ENCODE measurements around the gene LDLRAD3.

The LDLRAD3 gene

DNA sequence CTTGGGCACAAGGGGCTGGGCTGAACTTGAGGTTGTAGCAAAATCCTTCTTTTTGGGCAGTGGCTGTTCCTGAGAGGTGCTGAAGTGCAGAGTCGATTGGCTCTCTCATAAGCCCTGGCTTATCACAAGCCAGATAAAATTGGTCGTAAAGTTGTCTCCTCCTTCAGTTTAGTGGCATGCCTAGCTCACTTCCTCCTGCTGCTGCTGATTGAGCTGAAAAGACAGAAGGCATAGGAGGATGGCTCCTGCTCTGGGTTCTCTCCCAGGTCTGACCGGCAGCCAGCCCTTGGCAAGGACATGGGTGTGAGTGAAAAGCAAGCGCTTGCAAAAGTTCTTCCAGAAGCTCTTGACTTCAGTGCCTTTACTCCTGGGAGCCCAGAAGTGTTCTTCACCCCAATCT lies 83.9 kb downstream of the LDLRAD3 start:
- no peaks in the 10 kb centered on the region for H3K79me2 ChIP-seq (ENCODE audit: control insufficient read depth, low read length)
- no peaks in the 10 kb centered on the region for H3K9me3 ChIP-seq (ENCODE audit: control insufficient read depth, insufficient read depth, low read length)
- no peak overlapping the region for H3K4me2 ChIP-seq (ENCODE audit: low read length)
- TF ChIP-seq, protein P1, sequence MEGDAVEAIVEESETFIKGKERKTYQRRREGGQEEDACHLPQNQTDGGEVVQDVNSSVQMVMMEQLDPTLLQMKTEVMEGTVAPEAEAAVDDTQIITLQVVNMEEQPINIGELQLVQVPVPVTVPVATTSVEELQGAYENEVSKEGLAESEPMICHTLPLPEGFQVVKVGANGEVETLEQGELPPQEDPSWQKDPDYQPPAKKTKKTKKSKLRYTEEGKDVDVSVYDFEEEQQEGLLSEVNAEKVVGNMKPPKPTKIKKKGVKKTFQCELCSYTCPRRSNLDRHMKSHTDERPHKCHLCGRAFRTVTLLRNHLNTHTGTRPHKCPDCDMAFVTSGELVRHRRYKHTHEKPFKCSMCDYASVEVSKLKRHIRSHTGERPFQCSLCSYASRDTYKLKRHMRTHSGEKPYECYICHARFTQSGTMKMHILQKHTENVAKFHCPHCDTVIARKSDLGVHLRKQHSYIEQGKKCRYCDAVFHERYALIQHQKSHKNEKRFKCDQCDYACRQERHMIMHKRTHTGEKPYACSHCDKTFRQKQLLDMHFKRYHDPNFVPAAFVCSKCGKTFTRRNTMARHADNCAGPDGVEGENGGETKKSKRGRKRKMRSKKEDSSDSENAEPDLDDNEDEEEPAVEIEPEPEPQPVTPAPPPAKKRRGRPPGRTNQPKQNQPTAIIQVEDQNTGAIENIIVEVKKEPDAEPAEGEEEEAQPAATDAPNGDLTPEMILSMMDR (IDR thresholded peaks at IDR 0.05; ENCODE audit: low read depth, low read length, poor library complexity, severe bottlenecking), result no peak
- no peak for TF ChIP-seq EZH2phosphoT487 (IDR thresholded peaks at IDR 0.05; ENCODE audit: borderline replicate concordance, low read length)
- H3K9me2 ChIP-seq (replicated peaks; ENCODE audit: control insufficient read depth, low read length), result no peaks in the 10 kb centered on the region
- no peaks in the 10 kb centered on the region for H4K20me1 ChIP-seq (ENCODE audit: control insufficient read depth, insufficient read depth, low read depth, low read length)
- H3F3A ChIP-seq (ENCODE audit: control insufficient read depth, insufficient read depth), result no peaks in the 10 kb centered on the region
- H3K27ac ChIP-seq (ENCODE audit: low read depth, low read length), result no peak overlapping the region
- no peaks in the 10 kb centered on the region for H3K36me3 ChIP-seq (ENCODE audit: control insufficient read depth, low read length)
- H3K4me3 ChIP-seq (ENCODE audit: low read length), result no peak overlapping the region
- H3K4me1 ChIP-seq (ENCODE audit: control insufficient read depth, low read length), result no peaks in the 10 kb centered on the region
- no peaks in the 10 kb centered on the region for H3K27me3 ChIP-seq (ENCODE audit: control insufficient read depth, low read length)

GRCh38 chr11:36029616-36030015 lies 85.8 kb downstream of the LDLRAD3 start:
- Histone ChIP-seq H4K20me1 (ENCODE audit: control insufficient read depth, insufficient read depth, low read depth, low read length) (no peaks in the 10 kb centered on the region), H3K27ac (ENCODE audit: low read depth, low read length) (no peak overlapping the region)

GRCh38 chr11:36030731-36031281 lies 86.9 kb downstream of the LDLRAD3 start:
- H3K4me3 ChIP-seq (ENCODE audit: low read length), result no peak overlapping the region
- H3K27me3 ChIP-seq (ENCODE audit: control insufficient read depth, low read length), result no peaks in the 10 kb centered on the region
- no peaks in the 10 kb centered on the region for H3K79me2 ChIP-seq (ENCODE audit: control insufficient read depth, low read length)
- H3K4me2 ChIP-seq (ENCODE audit: low read length), result no peak overlapping the region
- no peaks in the 10 kb centered on the region for H3F3A ChIP-seq (ENCODE audit: control insufficient read depth, insufficient read depth)
- H3K27ac ChIP-seq (ENCODE audit: low read depth, low read length), result no peak overlapping the region
- no peaks in the 10 kb centered on the region for H3K9me3 ChIP-seq (ENCODE audit: control insufficient read depth, insufficient read depth, low read length)
- H4K20me1 ChIP-seq (ENCODE audit: control insufficient read depth, insufficient read depth, low read depth, low read length), result no peaks in the 10 kb centered on the region
- no peaks in the 10 kb centered on the region for H3K4me1 ChIP-seq (ENCODE audit: control insufficient read depth, low read length)
- TF ChIP-seq, protein P1 (IDR thresholded peaks at IDR 0.05; ENCODE audit: low read depth, low read length, poor library complexity, severe bottlenecking), result no peak
- no peak for TF ChIP-seq EZH2phosphoT487 (IDR thresholded peaks at IDR 0.05; ENCODE audit: borderline replicate concordance, low read length)
- no peaks in the 10 kb centered on the region for H3K9me2 ChIP-seq (replicated peaks; ENCODE audit: control insufficient read depth, low read length)
- H3K36me3 ChIP-seq (ENCODE audit: control insufficient read depth, low read length), result no peaks in the 10 kb centered on the region

More at GRCh38 chr11:36029616-36030015, 85.8 kb downstream of the LDLRAD3 start:
- H3K9me2 ChIP-seq (replicated peaks; ENCODE audit: control insufficient read depth, low read length), result no peaks in the 10 kb centered on the region
- H3K27me3 ChIP-seq (ENCODE audit: control insufficient read depth, low read length), result no peaks in the 10 kb centered on the region
- no peaks in the 10 kb centered on the region for H3K4me1 ChIP-seq (ENCODE audit: control insufficient read depth, low read length)
- no peak for TF ChIP-seq EZH2phosphoT487 (IDR thresholded peaks at IDR 0.05; ENCODE audit: borderline replicate concordance, low read length)
- TF ChIP-seq, protein P1 (IDR thresholded peaks at IDR 0.05; ENCODE audit: low read depth, low read length, poor library complexity, severe bottlenecking), result no peak
- H3F3A ChIP-seq (ENCODE audit: control insufficient read depth, insufficient read depth), result no peaks in the 10 kb centered on the region
- no peak overlapping the region for H3K4me3 ChIP-seq (ENCODE audit: low read length)
- H3K36me3 ChIP-seq (ENCODE audit: control insufficient read depth, low read length), result no peaks in the 10 kb centered on the region
- no peak overlapping the region for H3K4me2 ChIP-seq (ENCODE audit: low read length)
- H3K9me3 ChIP-seq (ENCODE audit: control insufficient read depth, insufficient read depth, low read length), result no peaks in the 10 kb centered on the region
- no peaks in the 10 kb centered on the region for H3K79me2 ChIP-seq (ENCODE audit: control insufficient read depth, low read length)

Data from DOHH2 (cell line).